Measurements from ENCODE around the gene NPTN. TPM values are rescaled to one million over a fixed set of nuclear protein-coding genes. Genes with fewer than 3 reads are reported as not detected.

Gene NPTN
- total RNA-seq, 1 experiment from 2014 or later, result 151 TPM

DNA sequence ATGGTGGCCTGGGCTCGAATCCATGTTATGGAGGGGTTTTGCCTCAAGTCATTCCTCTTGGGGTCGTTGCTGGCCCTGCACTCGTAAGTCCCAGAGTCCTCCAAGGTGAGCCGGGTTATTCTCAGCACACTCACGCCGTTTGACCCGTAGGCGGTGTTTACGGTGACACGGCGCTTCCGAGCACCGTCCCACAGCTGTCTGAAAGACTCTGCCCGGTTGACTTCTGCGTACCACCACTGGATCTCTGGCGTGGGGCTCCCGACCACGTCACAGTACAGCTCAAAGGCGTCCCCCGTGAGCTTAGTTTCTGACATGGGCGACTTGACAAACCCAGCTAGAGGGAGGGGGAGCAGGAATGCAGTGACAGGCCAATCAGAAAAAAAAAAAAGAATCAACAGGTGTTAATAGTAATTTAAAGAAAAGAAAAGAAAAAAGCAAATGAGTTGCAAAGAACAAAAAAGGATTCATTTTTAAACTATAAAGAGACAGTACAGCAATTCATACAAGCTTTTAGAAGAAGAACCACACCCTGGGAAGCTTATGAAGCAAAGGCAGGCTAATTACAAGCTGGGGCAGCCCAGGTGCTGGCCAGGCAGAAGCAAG is 36.1 kb downstream of the NPTN start:
- ChIA-PET CTCF (no interaction called here), POLR2A (no interaction called here)
- no peak for DNase-seq (ENCODE audit: low read depth, low spot score)
- Histone ChIP-seq H3K4me1 (ENCODE audit: control insufficient read depth, insufficient read depth, low read length) (peaks cover 20% of the 10 kb centered on the region), H3K27me3 (ENCODE audit: control insufficient read depth, insufficient read depth, low read length) (no peaks in the 10 kb centered on the region), H3K27ac (ENCODE audit: low read length) (no peak overlapping the region), H3K4me3 (ENCODE audit: low read depth in 2 of 2, low read length in 2 of 2) (no peak overlapping the region), H3K9me3 (ENCODE audit: control insufficient read depth, insufficient read depth, low read depth, low read length) (no peaks in the 10 kb centered on the region), H3K36me3 (ENCODE audit: control insufficient read depth, insufficient read depth, low read length) (no peaks in the 10 kb centered on the region)
- no peak for TF ChIP-seq POLR2AphosphoS5 (IDR thresholded peaks at IDR 0.05; ENCODE audit: low read depth, low read length)
- no peak for TF ChIP-seq TCF7L2 (IDR thresholded peaks at IDR 0.05; ENCODE audit: low read depth, low read length)
- TF ChIP-seq SIN3A (IDR thresholded peaks at IDR 0.05; ENCODE audit: borderline replicate concordance, insufficient read depth, low read depth, low read length), result no peak
- TF ChIP-seq, protein P1, sequence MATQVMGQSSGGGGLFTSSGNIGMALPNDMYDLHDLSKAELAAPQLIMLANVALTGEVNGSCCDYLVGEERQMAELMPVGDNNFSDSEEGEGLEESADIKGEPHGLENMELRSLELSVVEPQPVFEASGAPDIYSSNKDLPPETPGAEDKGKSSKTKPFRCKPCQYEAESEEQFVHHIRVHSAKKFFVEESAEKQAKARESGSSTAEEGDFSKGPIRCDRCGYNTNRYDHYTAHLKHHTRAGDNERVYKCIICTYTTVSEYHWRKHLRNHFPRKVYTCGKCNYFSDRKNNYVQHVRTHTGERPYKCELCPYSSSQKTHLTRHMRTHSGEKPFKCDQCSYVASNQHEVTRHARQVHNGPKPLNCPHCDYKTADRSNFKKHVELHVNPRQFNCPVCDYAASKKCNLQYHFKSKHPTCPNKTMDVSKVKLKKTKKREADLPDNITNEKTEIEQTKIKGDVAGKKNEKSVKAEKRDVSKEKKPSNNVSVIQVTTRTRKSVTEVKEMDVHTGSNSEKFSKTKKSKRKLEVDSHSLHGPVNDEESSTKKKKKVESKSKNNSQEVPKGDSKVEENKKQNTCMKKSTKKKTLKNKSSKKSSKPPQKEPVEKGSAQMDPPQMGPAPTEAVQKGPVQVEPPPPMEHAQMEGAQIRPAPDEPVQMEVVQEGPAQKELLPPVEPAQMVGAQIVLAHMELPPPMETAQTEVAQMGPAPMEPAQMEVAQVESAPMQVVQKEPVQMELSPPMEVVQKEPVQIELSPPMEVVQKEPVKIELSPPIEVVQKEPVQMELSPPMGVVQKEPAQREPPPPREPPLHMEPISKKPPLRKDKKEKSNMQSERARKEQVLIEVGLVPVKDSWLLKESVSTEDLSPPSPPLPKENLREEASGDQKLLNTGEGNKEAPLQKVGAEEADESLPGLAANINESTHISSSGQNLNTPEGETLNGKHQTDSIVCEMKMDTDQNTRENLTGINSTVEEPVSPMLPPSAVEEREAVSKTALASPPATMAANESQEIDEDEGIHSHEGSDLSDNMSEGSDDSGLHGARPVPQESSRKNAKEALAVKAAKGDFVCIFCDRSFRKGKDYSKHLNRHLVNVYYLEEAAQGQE (IDR thresholded peaks at IDR 0.05; ENCODE audit: insufficient read depth in 1 of 2, low read depth in 2 of 2, low read length in 1 of 2), result no peak
- TF ChIP-seq, protein P2, sequence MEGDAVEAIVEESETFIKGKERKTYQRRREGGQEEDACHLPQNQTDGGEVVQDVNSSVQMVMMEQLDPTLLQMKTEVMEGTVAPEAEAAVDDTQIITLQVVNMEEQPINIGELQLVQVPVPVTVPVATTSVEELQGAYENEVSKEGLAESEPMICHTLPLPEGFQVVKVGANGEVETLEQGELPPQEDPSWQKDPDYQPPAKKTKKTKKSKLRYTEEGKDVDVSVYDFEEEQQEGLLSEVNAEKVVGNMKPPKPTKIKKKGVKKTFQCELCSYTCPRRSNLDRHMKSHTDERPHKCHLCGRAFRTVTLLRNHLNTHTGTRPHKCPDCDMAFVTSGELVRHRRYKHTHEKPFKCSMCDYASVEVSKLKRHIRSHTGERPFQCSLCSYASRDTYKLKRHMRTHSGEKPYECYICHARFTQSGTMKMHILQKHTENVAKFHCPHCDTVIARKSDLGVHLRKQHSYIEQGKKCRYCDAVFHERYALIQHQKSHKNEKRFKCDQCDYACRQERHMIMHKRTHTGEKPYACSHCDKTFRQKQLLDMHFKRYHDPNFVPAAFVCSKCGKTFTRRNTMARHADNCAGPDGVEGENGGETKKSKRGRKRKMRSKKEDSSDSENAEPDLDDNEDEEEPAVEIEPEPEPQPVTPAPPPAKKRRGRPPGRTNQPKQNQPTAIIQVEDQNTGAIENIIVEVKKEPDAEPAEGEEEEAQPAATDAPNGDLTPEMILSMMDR (IDR thresholded peaks at IDR 0.05), result no peak
- ATAC-seq, result no peak
- in situ Hi-C loops (cut with HindIII; ENCODE audit: low pct_unique_long_range_greater_than_20kb, low sequenced_read_pairs), result no loop called here
- BruUV-seq (replicated peaks), result no TSS peak
- intact Hi-C loops (cut with micrococcal nuclease; ENCODE audit: unreplicated experiment), result no loop called here

DNA sequence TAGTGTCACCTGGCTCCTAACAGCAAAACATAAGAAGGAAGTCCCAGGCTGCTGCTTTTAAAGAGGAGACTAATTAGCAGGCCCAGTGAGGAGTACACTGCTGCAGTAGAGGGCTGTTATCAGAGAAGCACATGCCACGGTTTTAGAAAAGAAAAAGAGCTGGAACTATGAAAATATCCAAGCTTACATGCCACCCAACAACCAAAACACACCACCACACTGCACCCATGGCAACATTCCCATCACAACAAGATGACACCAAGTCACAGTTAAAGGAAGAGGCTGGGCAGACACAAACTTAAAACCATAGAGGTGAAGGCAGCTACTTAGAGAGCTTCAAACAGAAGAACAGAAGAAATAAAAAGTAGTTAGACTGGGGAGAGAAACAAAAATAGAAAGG is 37.0 kb downstream of the NPTN start:
- H3K4me1 ChIP-seq (ENCODE audit: control insufficient read depth, insufficient read depth, low read length), result peaks cover 10% of the 10 kb centered on the region
- in situ Hi-C loops (cut with HindIII; ENCODE audit: low pct_unique_long_range_greater_than_20kb, low sequenced_read_pairs), result no loop called here
- H3K4me3 ChIP-seq (ENCODE audit: low read depth in 2 of 2, low read length in 2 of 2), result no peak overlapping the region
- no peaks in the 10 kb centered on the region for H3K9me3 ChIP-seq (ENCODE audit: control insufficient read depth, insufficient read depth, low read depth, low read length)
- H3K27ac ChIP-seq (ENCODE audit: low read length), result no peak overlapping the region
- ChIA-PET POLR2A (interaction anchor here (0.6 kb wide), 1 partner anchor 17 kb away, joined by 6 read pairs; no protein-coding TSS in a partner anchor), CTCF (no interaction called here)
- no peak for ATAC-seq
- intact Hi-C loops (cut with micrococcal nuclease; ENCODE audit: unreplicated experiment), result no loop called here
- no peaks in the 10 kb centered on the region for H3K27me3 ChIP-seq (ENCODE audit: control insufficient read depth, insufficient read depth, low read length)
- no TSS peak for BruUV-seq (replicated peaks)
- no peak for DNase-seq (ENCODE audit: low read depth, low spot score)
- no peak for TF ChIP-seq TCF7L2 (IDR thresholded peaks at IDR 0.05; ENCODE audit: low read depth, low read length)
- TF ChIP-seq, protein P2 (IDR thresholded peaks at IDR 0.05), result no peak
- TF ChIP-seq, protein P1 (IDR thresholded peaks at IDR 0.05; ENCODE audit: insufficient read depth in 1 of 2, low read depth in 2 of 2, low read length in 1 of 2), result no peak
- no peak for TF ChIP-seq SIN3A (IDR thresholded peaks at IDR 0.05; ENCODE audit: borderline replicate concordance, insufficient read depth, low read depth, low read length)
- no peak for TF ChIP-seq POLR2AphosphoS5 (IDR thresholded peaks at IDR 0.05; ENCODE audit: low read depth, low read length)
- no peaks in the 10 kb centered on the region for H3K36me3 ChIP-seq (ENCODE audit: control insufficient read depth, insufficient read depth, low read length)
